ENCODE measurements around the gene LMNTD2. TPM values are rescaled to one million over a fixed set of nuclear protein-coding genes. Genes with fewer than 3 reads are reported as not detected.

LMNTD2 gene, protein sequence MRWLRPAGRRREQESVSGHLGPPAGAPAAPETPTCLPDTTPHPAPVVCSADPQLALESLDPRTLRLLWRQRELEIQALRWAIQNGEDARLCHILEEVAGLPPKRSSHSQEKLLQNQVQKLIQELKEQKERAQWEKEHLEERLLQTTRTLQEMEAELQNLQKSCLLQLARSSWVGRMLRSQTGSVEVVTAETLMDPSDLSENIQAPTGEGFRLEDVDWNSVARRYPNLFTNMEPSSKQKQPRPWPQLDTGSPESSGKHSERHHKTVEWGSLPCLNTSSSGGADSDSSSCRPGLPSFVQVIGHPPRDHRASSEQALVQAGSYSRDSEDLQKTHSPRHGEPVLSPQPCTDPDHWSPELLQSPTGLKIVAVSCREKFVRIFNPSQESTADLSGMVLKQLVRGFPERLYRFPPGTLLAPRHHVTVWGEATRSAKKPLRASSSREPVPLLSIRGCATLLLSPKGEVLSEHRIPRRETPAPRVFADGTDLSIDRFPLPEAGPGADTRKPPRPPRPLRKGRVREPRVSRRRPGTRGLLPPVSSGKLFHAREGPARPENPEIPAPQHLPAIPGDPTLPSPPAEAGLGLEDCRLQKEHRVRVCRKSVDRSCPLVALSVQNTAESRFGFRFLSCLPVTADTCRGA
- total RNA-seq = 0.47 and 1.1 TPM in 2 replicates

DNA sequence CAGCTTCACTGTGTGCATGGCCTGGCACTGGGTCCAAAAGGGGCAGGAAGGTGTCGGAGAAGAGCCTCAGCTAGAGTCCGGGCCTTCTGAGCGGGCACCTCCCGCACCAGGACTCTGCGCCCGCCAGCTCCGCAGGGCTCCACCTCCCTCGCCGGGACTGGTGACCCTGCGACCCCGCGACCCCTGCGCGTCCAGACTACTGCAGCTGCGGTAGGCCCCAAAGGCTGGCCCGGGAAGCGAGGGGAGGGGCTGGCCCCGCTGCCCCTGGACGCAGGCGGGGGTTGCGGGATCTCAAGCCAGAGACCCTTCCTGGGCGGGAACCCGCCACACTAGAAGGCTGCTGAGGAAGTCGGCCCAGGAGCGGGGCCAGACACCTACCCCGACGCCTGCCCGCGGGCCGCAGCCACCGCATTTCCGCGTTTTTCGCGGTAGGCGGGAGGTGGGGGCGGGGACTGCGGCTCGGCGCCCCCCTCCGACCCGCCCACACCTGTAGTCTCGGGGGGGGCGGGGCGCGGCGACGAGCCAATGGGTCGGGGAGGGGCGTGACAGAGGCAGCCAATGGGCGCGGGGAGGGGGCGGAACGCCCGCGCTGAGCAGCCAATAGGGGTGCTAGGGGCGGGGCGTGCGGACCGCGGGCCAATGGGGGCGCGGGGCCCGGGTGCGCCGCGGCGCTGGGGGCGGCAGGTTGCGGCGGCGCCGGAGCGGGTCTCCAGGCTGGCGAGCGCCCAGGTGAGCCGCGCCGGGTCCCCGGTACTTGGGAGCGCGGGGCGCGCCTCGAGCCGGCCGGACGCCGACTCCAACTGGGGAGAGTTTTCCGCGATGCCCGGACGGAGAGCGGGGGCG is at the start of gene LMNTD2, which contains the start of gene RASSF7:
Gene LMNTD2 (minus strand): TSS at position 434 of the 843 bp plus-strand sequence. CDS start 22 bp downstream, at position 412.
Gene RASSF7 (plus strand): TSS at position 666 of the 843 bp plus-strand sequence. CDS start 799 bp downstream, outside the sequence.
- Mint-ChIP-seq H3K36me3 (ENCODE audit: low read depth) (peaks cover 9% of the 10 kb centered on the region), H3K4me3 (peak within 1 kb of the TSS; percentile 92), H3K4me1 (peaks cover 11% of the 10 kb centered on the region), H3K9me3 (no peaks in the 10 kb centered on the region), H3K27ac (peak within 1 kb of the TSS; percentile 72), H3K27me3 (peaks cover 15% of the 10 kb centered on the region)
- DNase-seq = peak; percentile 99
- intact Hi-C loops (cut with micrococcal nuclease) = loop anchor here (2.0 kb wide), 1 partner anchor 16 kb away; the partner anchor contains the start of gene PHRF1

- Mint-ChIP-seq H3K4me3 (no peak overlapping the region), H3K9me3 (no peaks in the 10 kb centered on the region), H3K27me3 (no peaks in the 10 kb centered on the region), H3K36me3 (ENCODE audit: low read depth) (peaks cover 46% of the 10 kb centered on the region), H3K4me1 (peaks cover 11% of the 10 kb centered on the region), H3K27ac (no peak overlapping the region)
- DNase-seq = no peak
- intact Hi-C loops (cut with micrococcal nuclease) = no loop called here
Observed at GRCh38 chr11:609341-609811, 48.8 kb upstream of the LMNTD2 start.

- Mint-ChIP-seq H3K27me3 (no peaks in the 10 kb centered on the region), H3K27ac (no peak overlapping the region), H3K4me3 (no peak overlapping the region), H3K36me3 (ENCODE audit: low read depth) (peaks cover 46% of the 10 kb centered on the region), H3K4me1 (peaks cover 7% of the 10 kb centered on the region), H3K9me3 (no peaks in the 10 kb centered on the region)
- no peak for DNase-seq
- intact Hi-C loops (cut with micrococcal nuclease) = no loop called here
Observed at GRCh38 chr11:608791-609251, 48.3 kb upstream of the LMNTD2 start.

- peaks cover 6% of the 10 kb centered on the region for H3K4me1 Mint-ChIP-seq
- H3K4me3 Mint-ChIP-seq = no peak overlapping the region
- intact Hi-C loops (cut with micrococcal nuclease) = no loop called here
- H3K36me3 Mint-ChIP-seq (ENCODE audit: low read depth) = peaks cover 47% of the 10 kb centered on the region
- H3K27me3 Mint-ChIP-seq = no peaks in the 10 kb centered on the region
- no peak overlapping the region for H3K27ac Mint-ChIP-seq
- H3K9me3 Mint-ChIP-seq = no peaks in the 10 kb centered on the region
- DNase-seq = peak; percentile 56
Observed at GRCh38 chr11:607971-608659, 47.6 kb upstream of the LMNTD2 start.

- H3K4me3 Mint-ChIP-seq = no peak overlapping the region
- intact Hi-C loops (cut with micrococcal nuclease) = no loop called here
- no peak overlapping the region for H3K27ac Mint-ChIP-seq
- peaks cover 44% of the 10 kb centered on the region for H3K36me3 Mint-ChIP-seq (ENCODE audit: low read depth)
- H3K27me3 Mint-ChIP-seq = no peaks in the 10 kb centered on the region
- H3K9me3 Mint-ChIP-seq = no peaks in the 10 kb centered on the region
- DNase-seq = peak; percentile 56
- peaks cover 4% of the 10 kb centered on the region for H3K4me1 Mint-ChIP-seq
Observed at GRCh38 chr11:607020-607780, 46.7 kb upstream of the LMNTD2 start.

DNA sequence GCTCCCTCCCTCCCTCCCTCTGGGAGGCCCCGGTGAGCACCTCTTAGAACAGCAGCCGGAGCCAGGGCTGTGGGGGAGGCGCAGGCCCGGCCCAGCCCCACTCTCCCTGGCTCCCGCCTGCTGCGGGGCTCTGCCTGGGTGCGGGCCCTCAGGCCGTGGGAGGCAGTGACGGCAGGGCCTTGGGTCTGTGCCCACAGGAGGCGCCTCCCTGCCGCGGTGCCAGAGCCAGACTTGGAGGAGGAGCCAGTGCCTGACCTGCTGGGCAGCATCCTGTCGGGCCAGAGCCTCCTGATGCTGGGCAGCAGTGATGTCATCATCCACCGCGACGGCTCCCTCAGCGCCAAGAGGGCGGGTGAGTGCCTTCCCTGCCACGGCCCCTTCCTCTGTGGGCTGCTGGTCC is 45.7 kb upstream of the LMNTD2 start:
- Mint-ChIP-seq H3K36me3 (ENCODE audit: low read depth) (peaks cover 41% of the 10 kb centered on the region), H3K4me1 (peaks cover 2% of the 10 kb centered on the region)
- intact Hi-C loops (cut with micrococcal nuclease) = no loop called here

DNA sequence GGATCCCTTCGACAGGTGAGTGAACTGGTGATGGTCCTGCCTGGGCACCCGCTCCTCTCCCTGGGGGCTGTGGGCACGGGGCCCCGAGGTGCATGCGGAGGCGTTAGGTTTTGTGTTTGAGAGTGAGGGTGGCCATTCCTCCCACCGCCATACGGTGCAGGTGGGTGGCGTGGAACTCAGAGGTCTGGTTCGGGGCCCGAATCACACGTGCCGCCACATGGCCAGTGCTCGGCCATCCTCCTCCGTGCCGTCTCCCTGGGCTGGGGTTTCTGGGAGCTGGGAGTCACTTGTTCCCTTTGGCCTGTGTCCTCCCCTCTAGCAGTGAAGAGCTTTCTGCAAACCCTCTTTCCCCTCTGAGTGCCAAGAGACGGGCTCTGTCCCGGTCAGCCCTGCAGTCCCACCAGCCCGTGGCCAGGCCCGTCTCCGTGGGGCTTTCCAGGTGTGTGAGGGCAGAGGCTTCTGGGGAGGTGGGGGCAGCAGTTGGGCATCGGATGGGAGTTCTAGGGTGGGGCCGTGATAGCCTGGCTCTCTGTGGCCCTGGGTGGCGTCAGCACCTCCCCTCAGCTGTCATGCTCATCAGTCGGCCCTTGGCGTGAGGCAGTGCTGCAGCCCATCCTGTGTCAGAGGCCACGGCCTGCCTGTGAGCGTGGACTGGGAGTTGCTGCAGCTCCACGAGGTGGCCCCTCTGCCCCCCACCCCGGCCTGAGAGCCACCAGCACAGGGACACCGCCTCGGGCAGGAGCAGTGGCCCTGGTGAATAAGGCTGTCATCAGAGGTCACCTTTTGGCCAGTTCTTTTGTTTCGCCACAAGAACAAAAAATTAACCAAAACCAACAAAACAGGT is 45.0 kb upstream of the LMNTD2 start:
- Mint-ChIP-seq H3K36me3 (ENCODE audit: low read depth) (peaks cover 38% of the 10 kb centered on the region), H3K9me3 (no peaks in the 10 kb centered on the region), H3K27ac (no peak overlapping the region), H3K27me3 (no peaks in the 10 kb centered on the region), H3K4me3 (no peak overlapping the region), H3K4me1 (peaks cover 2% of the 10 kb centered on the region)
- no peak for DNase-seq
- intact Hi-C loops (cut with micrococcal nuclease) = no loop called here

More for the DNA sequence above, 45.7 kb upstream of the LMNTD2 start:
- Mint-ChIP-seq H3K4me3 (no peak overlapping the region), H3K9me3 (no peaks in the 10 kb centered on the region), H3K27ac (no peak overlapping the region), H3K27me3 (no peaks in the 10 kb centered on the region)
- DNase-seq = no peak

DNA sequence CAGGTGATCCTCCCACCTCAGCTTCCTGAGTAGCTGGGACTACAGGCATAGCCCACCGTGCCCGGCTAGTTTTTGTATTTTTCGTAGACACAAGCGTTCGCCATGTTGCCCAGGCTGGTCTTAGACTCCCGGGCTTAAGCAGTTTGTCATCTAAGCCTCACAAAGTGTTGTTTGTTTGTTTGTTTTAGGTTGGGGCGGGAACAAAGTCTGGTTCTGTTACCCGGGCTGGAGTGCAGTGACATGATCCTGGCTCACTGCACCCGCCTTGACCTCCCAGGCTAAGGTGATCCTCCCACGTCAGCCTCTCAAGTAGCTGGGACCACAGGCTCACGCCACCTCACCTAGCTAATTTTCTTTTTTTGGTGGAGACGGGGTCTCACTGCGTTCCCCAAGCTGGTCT is 42.6 kb upstream of the LMNTD2 start:
- Mint-ChIP-seq H3K4me1 (peaks cover 2% of the 10 kb centered on the region), H3K36me3 (ENCODE audit: low read depth) (peaks cover 42% of the 10 kb centered on the region)

GRCh38 chr11:601573-602245 is 41.2 kb upstream of the LMNTD2 start:
- no peaks in the 10 kb centered on the region for H3K27me3 Mint-ChIP-seq
- H3K27ac Mint-ChIP-seq = no peak overlapping the region
- H3K36me3 Mint-ChIP-seq (ENCODE audit: low read depth) = peaks cover 42% of the 10 kb centered on the region
- H3K4me3 Mint-ChIP-seq = no peak overlapping the region
- no peak for DNase-seq
- peaks cover 5% of the 10 kb centered on the region for H3K4me1 Mint-ChIP-seq
- intact Hi-C loops (cut with micrococcal nuclease) = no loop called here
- no peaks in the 10 kb centered on the region for H3K9me3 Mint-ChIP-seq

More for the DNA sequence above, 42.6 kb upstream of the LMNTD2 start:
- Mint-ChIP-seq H3K27ac (no peak overlapping the region), H3K4me3 (no peak overlapping the region), H3K27me3 (no peaks in the 10 kb centered on the region), H3K9me3 (no peaks in the 10 kb centered on the region)
- no peak for DNase-seq
- intact Hi-C loops (cut with micrococcal nuclease) = no loop called here

GRCh38 chr11:598005-598680 is 37.6 kb upstream of the LMNTD2 start:
- Mint-ChIP-seq H3K9me3 (no peaks in the 10 kb centered on the region), H3K4me1 (peaks cover 12% of the 10 kb centered on the region), H3K4me3 (no peak overlapping the region), H3K27ac (no peak overlapping the region), H3K36me3 (ENCODE audit: low read depth) (peaks cover 57% of the 10 kb centered on the region), H3K27me3 (no peaks in the 10 kb centered on the region)
- no peak for DNase-seq
- intact Hi-C loops (cut with micrococcal nuclease) = no loop called here

DNA sequence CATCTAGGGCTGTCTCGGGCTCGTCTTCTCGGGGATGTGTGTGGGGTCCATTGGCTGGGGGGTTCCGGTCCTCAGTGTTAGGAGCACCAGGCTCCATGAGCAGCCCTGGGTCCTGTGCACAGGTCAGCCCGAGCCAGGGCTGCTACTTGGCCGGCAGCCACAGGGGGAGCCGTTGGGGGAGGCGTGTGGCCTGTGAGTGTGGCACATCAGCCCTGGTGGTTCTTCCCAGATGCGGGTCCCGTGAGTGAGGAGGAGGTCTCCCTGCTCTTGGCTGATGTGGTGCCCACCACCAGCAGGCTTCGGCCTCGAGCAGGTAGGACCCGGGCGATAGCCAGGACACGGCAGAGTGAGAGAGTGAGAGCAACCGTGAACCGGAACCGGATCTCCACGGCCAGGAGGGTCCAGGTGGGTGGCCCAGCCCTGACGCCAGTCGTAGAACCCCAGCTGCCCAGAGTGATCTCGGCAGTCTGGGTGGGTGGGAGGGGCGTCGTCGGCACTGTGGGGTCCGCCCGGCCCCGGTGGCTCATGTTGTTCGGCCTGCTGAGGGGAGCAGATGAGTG is 36.7 kb upstream of the LMNTD2 start:
- intact Hi-C loops (cut with micrococcal nuclease) = no loop called here
- Mint-ChIP-seq H3K27ac (peak overlapping the region; percentile 43), H3K27me3 (no peaks in the 10 kb centered on the region), H3K4me3 (no peak overlapping the region), H3K4me1 (peaks cover 12% of the 10 kb centered on the region), H3K36me3 (ENCODE audit: low read depth) (peaks cover 62% of the 10 kb centered on the region), H3K9me3 (no peaks in the 10 kb centered on the region)
- no peak for DNase-seq

All from activated CD4-positive, alpha-beta T cell treated with anti-CD3 and anti-CD28 coated beads, Interleukin-2, amount 10 ng/mL, durations not matched to agents 24 days and 14 days (primary cell).